GM18511 (cell line): Measurements from ENCODE around the gene EDEM2.
"Not testable (repeated sequence)": the region's sequence is repeated elsewhere in the genome, so short reads cannot be mapped to it uniquely, and the experiment has no call there.

Source experiments
- ATAC-seq: cut with Tn5 transposase; IDR thresholded peaks from one replicate; pipeline ENCODE4 v1.9.1; 2021; ENCODE audit warnings: mild to moderate bottlenecking, moderate library complexity; ENCODE audit not compliant: unreplicated experiment

EDEM2 gene

DNA sequence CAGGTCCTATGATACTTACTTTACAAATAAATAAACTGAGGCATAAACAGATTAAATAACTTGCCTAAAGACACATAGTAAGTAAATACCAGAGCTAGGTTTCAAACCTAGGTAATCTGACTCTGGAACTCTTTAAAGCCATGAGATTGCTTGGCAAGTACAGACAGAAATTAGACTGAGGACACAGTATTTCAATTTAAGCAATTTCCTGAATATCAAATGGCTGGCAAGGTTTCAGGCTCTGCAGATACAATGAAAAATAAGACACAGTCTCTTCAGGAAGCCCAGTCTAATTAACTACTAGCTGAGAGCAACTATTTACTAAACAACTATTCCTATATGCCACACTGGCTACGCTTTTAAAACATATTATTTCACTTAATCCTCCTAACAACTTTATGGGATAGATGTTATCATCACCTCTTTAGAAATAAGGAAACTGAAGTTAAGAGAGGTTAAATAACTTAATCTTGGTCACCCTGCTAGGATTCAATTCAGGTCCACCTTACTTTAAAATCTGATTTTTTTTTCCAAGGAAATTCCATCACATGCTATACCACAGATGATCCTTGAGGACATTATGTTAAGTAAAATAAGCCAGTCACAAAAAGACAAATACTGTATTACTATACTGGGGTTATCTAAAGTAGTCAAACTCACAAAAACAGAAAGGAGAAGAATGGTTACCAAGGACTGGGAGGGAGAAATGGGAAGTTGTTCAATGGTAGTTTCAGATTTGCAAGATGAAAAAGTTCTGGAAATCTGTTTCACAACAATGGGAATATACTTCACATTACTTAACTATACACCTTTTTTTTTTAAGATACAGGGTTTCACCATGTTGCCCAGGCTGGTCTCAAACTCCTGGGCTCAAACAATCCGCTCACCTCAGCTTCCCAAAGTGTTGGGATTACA, 58.6 kb downstream of the EDEM2 start:
- no peak for ATAC-seq

DNA sequence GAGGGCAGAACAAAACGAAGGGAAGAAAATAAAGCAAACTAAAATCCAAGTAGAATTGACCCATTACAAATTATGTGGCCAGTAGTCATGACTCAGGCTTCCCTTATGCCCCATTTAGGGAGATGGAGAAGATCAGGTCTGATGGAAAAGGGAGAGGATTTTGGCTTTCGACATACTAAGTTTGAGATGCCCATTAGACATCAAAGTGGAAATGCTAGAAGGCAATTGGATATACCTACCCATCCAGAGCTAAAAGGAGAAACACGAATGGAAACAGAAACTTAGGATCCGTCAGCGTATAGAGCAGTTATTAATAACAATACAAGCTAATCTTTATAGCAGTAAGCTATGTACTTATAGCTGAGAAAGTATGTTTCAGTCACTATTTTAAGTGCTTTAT, 59.3 kb downstream of the EDEM2 start:
- no peak for ATAC-seq

DNA sequence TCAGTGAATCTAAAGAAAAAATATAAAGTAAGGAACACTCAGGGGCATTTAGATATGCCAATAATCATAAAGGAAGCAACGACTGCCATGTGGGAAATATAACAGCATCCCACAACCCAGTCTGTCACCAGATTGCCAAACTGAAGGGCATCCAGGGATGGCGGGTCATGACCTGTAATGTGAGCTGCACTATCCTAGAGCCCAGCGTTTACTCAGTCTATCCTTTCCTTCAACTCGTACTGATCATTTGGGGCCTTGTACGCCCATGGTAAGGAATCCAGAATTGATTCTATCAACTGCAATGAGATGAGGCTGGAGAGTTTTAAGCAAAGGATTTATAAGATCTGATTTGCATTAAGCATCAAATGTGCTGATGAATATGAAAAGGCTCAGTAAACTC, 59.8 kb downstream of the EDEM2 start:
- ATAC-seq = no peak

DNA sequence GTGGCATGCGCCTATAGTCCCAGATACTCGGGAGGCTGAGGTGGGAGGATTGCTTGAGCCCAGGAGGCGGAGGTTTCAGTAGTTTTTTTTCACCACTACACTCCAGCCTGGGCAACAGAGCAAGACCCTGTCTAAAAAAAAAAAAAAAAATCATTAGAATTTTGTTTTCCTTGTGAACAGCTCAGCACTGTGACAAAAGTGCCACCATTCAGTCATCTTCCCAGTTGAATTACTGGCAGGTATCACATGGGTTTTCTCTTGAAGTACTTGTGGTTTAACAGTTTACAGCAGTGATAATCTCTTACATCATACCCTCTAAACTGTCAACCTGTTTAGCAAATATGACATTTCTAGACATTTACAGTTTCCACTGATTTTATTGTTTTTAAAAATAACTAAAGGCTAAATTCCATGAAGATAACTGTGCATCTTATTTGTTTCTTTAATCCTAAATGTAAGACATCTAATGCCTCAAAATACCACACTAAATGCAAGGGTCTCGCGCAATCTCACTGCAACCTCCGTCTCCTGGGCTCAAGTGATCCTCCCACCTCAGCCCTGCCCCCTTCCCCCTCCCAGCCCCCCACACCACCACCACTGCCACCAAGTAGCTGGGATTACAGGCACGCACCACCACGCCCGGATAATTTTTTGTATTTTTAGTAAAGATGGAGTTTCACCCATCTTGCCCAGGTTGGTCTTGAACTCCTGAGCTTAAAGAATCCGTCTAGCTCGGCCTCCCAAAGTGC, 61.5 kb downstream of the EDEM2 start:
- ATAC-seq = no peak

DNA sequence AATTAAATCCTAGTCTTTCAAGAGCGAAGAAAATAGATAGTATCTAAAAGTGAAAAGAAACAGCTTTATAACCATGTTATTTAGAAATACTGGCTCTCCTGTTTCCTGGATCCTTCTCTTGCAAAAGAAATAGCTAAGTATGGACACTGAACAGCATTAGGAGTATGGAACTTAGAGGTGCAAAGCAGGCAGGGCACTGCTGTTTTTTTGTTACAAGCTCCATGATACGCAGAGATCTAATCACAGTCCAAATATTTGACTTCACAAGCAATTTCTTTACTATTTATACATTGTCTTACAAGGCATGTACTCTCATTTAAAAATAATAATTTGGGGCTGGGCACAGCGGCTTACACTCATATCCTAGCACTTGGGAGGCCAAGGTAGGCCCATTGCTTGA, 62.1 kb downstream of the EDEM2 start:
- no peak for ATAC-seq

DNA sequence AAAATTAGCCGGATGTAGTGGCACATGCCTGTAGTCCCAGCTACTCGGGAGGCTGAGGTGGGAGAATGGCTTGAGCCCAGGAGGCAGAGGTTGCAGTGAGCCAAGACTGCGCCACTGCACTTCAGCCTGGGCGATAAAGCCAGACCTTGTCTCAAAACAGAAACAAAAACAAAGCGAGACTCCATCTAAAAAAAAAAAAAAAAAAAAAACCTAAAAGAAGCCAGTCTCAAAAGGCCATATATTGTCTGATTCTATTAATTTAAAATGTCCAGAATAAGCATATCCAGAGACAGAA, 66.8 kb downstream of the EDEM2 start:
- ATAC-seq = not testable (repeated sequence)

DNA sequence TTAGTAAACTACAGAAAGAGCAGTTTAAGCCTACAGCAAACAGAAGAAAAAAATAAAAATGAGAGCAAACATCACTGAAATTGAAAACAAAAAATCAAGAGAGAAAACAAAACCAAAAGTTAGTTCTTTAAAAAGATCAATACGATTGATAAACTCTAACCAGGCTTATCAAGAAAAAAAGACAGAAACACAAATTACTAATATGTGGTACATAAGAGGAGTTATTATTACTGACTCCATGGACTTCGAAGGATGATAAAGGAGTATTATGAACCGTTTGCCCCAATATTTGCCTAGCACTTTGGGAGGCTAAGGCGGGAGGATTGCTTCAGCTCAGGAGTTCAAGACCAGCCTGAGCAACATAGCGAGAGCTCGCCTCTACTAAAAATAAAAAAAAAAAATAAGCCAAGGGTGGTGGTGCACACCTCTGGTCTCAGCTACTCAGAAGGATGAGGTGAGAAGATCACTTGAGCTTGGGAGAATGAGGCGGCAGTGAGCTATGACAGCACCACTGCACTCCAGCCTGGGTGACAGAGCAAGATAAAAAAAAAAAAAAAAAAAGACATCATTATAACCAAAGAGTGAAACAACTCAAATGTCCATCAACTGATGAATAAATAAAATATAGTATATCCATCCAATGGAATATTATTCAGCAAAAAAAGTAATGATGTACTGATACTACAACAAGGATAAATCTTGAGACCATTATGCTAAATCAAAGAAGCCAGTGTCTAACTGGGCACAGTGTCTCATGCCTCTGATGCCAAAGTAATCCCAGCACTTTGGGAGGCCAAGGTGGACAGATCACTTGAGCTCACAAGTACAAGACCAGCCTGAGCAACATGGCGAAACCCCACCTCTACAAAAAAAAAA, 67.4 kb downstream of the EDEM2 start:
- no peak for ATAC-seq

DNA sequence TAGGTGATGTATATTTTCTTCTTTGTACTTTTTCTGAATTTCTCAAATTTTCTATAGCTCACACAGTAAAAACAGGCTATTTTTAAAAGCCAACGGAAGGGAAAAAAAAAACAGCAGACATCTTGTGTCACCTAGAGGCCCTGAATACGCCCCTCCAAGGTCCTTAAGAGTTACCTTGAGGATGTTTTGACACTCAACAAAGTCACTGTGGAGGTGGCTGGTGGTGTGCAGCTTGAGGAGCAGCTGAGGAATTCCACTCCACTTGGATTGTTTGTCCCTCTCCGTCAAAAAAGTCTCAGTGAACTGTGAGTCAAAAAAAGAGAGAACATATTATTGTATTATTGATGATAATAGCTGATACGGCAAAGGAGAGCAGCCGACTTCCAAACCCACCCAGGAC, 69.3 kb downstream of the EDEM2 start:
- ATAC-seq = no peak

DNA sequence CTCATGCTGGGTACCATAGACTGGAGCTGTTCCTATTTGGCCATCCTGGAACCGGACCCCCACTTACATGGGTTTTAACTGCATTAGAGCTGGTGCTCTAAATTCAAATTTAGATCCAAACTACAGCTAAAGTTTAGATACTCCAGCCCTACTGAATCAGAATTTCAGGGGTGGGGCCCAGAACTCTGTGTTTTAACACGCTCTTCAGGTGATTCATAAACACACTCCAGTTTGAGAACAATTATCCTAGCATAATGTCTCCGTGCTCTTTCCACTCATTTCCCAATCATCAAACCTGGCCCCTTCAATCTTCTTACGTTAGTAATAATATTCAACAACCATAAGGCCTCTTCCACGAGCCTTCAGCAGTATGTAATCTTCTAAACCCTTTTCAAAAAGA, 69.8 kb downstream of the EDEM2 start:
- no peak for ATAC-seq

DNA sequence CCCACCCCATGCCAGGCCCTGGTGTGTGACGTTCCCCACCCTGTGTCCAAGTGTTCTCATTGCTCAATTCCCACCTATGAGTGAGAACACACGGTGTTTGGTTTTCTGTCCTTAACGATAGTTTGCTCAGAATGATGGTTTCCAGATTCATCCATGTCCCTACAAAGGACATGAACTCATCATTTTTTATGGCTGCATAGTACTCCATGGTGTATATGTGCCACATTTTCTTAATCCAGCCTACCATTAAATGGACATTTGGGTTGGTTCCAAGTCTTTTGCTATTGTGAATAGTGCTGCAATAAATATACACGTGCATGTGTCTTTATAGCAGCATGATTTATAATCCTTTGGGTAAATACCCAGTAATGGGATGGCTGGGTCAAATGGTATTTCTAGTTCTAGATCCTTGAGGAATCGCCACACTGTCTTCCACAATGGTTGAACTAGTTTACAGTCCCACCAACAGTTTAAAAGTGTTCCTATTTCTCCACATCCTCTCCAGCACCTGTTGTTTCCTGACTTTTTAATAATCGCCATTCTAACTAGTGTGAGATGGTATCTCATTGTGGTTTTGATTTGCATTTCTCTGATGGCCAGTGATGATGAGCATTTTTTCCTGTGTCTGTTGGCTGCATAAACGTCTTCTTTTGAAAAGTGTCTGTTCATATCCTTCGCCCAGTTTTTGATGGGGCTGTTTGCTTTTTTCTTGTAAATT, 75.5 kb downstream of the EDEM2 start:
- not testable (repeated sequence) for ATAC-seq

DNA sequence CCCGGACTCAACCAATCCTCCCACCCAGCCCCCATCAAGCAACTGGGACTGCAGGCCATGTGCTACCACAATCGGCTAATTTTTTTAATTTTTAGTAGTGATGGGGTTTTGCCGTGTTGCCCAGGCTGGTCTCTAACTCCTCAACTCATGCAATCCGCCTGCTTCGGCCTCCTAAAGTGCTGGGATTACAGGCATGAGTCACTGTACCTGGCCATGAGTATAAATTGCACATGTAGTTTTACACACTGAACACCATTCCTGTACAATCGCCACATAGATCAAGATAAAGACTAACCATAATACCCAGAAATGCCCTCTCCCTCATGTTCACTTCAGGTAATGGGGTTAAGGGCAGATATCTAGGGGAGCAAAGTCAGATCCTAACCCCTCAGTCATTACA, 80.9 kb downstream of the EDEM2 start:
- no peak for ATAC-seq
